ENCODE measurements around the gene TXLNG.

Gene TXLNG

GRCh38 chrX:16785247-16786138 is 773 bp upstream of the TXLNG start:
- no peak for DNase-seq (ENCODE audit: low read depth in 3 of 3)

DNA sequence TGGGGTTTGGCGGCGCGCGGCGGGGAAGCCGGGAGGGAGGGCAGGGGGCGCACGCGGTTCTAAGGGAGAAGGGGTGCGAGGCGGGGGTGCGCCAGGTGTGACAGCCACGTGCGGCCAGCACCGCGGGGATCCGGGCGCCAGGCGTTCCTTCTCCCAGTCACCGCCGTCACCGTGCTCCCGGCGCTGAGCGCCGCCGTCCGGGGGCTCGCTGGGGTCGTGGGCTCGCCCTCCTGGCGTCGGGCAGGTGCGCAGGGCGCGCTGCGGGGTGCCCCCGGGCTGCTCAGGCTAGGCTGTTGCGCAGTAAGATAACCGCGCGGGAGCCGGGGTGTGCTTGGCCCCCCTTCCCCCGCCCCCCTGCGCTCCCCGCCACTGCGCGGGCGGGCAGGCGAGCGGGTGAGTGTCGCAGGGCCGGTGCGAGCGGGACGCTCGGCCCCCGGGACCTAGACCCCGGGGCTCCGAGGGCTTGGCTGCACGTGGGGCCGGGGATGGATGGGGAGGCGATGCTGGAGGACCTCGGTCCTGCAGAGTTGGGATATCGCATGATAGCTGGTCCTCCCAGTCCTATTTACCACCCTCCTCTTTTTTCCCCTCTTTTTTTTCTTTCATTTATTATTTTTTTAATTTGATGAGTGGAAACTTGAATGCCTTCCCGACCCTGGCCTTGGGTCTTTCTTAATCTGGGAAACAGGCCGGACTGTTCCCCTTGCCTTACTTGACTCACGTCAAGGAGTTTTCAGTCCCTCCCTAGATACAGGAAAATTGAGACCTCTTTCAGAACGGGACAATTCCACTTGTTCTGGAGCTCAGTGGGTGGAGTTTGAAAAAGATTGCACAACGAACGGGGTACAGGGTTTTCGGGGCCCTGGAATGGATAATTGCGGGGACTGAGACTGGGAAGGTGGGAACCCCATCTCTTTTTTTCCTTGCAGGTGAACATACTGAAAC is 797 bp downstream of the TXLNG start:
- DNase-seq (ENCODE audit: low read depth in 3 of 3): peak in 1 of 3 experiments; percentile 28

GRCh38 chrX:16788477-16788876 is 2.2 kb downstream of the TXLNG start:
- DNase-seq (ENCODE audit: low read depth in 3 of 3): no peak

- no peak for DNase-seq (ENCODE audit: low read depth in 3 of 3)
Observed at GRCh38 chrX:16796298-16796697, 10.0 kb downstream of the TXLNG start.

GRCh38 chrX:16797358-16797757 is 11.1 kb downstream of the TXLNG start:
- no peak for DNase-seq (ENCODE audit: low read depth in 3 of 3)

DNA sequence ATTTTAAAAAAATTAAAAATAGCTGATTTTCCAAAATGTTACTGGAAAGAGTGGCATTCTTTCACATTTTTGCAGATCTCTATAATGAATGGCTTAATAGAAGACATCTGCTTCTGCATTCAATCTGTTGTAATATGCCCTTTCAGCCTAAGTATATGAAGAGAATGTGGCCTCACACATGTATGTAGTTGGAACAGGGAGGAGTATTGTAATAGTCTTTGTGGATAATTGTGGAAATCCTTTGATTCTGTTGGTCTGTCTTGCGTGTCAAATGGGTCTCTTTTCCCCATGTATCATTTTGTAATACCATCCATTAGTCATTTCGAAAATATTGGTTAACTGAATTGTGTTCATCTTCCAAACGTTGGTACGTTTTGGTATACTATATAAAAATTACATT is 11.6 kb downstream of the TXLNG start:
- DNase-seq (ENCODE audit: low read depth in 3 of 3): no peak

DNA sequence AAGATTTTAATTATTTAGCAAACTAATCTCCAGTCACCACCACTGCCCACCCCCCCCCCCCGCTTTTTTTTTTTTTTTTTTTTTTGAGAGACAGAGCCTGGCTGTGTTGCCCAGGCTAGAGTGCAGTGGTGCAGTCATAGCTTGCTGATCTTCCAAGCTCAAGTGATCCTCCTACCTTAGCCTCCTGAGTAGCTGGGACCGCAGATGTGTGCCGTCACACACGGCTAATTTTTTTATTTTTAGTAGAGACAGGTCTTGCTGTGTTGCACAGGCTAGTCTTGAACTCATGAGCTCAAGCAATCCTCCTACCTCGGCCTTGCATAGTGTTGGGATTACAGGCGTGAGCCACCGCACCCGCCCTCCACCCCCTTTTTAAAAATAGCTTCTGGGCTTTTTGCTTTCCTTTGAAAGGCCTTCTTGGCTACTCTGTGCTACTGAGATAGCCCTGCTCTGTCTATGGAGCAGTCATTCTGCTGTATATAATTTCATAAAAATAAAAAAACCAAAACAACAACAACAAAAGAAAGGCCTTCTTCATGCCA is 18.7 kb downstream of the TXLNG start:
- no peak for DNase-seq (ENCODE audit: low read depth in 3 of 3)

GRCh38 chrX:16807548-16807947 is 21.3 kb downstream of the TXLNG start:
- no peak for DNase-seq (ENCODE audit: low read depth in 3 of 3)

GRCh38 chrX:16807976-16808542 is 21.8 kb downstream of the TXLNG start:
- DNase-seq (ENCODE audit: low read depth in 3 of 3): no peak

GRCh38 chrX:16814597-16814996 is 28.3 kb downstream of the TXLNG start:
- DNase-seq (ENCODE audit: low read depth in 3 of 3): no peak

GRCh38 chrX:16819634-16820033 is 33.4 kb downstream of the TXLNG start:
- DNase-seq (ENCODE audit: low read depth in 3 of 3): no peak

DNA sequence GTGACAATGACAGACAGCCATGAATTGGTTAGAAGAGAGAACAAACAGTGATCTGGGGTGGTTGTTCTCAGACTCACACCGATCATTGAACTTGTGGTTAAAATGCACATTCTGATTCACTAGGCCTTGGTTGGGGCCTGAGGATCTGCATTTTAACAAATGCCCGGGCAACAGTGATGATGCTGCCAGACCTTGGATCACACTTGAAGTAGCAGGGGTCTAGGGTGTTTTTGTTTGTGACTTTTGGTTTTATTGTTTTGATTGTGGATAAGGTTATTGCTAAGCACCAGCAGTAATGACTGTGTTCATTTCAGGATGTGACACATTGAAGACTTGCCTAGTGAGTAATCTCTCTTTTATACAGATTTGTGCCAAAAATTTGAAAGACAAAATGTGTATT is 36.5 kb downstream of the TXLNG start:
- no peak for DNase-seq (ENCODE audit: low read depth in 3 of 3)

GRCh38 chrX:16825264-16826035 is 39.2 kb downstream of the TXLNG start:
- no peak for DNase-seq (ENCODE audit: low read depth in 3 of 3)

DNA sequence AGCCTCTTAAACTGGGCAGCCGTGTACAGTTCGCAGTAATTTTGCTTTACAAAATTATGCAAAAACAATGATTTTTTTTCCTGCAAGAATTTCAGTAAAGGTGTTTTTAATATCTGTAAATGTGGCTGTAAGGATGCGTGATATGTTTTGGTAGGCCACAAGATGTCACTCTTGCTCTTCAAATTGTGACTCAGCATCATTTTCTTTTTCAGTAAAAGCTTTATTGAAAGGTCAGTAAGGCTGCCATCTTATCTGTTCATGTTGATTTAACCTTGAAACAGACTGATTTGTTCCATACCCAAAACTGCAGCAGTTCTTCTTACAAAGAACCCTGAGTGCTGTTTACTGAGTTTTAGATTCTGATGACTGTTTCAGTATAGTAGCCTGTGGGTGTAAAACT is 39.9 kb downstream of the TXLNG start:
- no peak for DNase-seq (ENCODE audit: low read depth in 3 of 3)

- no peak for DNase-seq (ENCODE audit: low read depth in 3 of 3)
Observed at GRCh38 chrX:16827225-16827624, 41.0 kb downstream of the TXLNG start.

DNA sequence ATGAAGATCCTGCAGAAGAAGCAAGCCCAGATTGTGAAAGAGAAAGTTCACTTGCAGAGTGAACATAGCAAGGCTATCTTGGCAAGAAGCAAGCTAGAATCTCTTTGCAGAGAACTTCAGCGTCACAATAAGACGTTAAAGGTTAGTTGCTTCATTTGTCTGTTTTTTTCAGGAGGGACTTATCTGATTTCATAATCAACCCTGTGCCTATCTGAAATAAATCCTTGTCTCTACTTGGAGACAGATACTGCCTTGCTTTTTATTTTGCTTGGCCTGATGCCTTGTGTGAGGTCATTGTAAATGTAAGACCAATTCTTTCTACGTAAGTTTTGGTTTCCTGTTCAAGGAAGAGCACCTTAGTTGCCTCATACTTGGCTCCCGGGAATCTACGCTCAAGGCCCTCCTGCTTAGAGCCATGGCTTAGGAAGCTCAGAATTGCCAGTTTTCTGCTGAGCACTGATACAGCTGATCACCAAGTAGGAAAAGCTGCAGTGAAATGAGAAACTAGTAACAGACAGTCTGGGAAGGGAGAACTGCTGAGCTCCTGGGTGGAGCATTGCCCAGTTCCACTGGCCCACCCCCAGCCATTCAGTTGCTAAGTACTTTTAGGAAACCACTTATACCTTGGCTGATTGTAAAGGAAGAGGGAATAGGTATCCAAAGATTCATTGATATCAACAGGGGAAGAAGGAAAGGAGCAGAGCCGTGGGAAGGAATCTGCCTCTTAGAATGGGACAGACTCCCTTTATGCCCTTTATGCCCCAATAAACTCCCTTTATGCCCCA is 42.0 kb downstream of the TXLNG start:
- no peak for DNase-seq (ENCODE audit: low read depth in 3 of 3)

DNA sequence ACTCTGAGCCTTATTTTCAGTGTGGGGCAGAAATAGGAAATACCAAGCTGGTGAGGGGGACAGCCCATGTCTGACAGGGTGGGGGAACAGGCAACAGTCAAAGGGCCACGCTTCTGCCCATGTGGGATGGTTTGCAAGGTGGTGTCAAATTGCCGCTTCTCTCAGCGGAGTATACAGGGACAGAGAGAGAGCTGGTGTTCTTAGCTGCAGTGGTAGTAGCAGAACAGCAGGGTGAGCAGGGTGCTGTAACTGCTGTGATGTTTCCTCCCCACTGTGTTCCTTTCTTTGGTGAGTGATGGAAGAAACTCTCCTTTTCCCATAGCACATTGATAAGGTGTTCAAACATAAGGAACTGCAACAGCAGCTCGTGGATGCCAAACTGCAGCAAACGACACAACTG is 46.0 kb downstream of the TXLNG start:
- DNase-seq (ENCODE audit: low read depth in 3 of 3): no peak

- no peak for DNase-seq (ENCODE audit: low read depth in 3 of 3)
Observed at GRCh38 chrX:16834806-16835205, 48.5 kb downstream of the TXLNG start.

DNA sequence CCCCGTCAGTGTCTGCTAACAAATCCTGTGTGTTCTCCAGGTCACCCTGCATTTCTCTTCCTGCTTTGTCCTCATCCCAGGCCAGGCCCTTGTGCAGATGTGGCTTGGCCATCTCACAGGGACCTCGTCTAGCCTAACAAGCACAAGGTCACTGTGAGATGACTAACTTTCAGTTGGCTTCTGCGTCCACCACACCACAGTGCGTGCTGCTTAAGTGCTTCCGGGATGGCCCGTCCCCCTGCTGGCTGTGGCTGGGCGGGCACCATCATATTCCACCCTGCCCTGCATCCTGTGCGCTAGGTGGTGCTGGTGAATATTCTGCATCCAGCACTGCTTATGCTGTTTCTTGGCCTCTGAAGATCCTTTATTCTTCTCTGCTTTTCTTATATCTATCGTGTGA is 50.1 kb downstream of the TXLNG start:
- DNase-seq (ENCODE audit: low read depth in 3 of 3): no peak

Measured in stimulated activated CD4-positive, alpha-beta T cell treated with anti-CD3 and anti-CD28 coated beads, TNF-alpha, amount 100 ng/mL, for 24 hours (primary cell).